A549 (cell line): ENCODE measurements around the gene ALDH3B1. TPM values are rescaled to one million over a fixed set of nuclear protein-coding genes. Genes with fewer than 3 reads are reported as not detected.

Source experiments
- ATAC-seq, 2 experiments: fragments of 200-7000 bp in 1 of 2; fragments of >200 bp in 1 of 2; cut with Nextera tagmentation in 1 of 2; cut with Tn5 transposase in 1 of 2; 3 replicates each; pipeline versions ENCODE4 v1.8.0 to v1.9.1; 2018 to 2020; ENCODE audit warnings: mild to moderate bottlenecking in 1 of 2, moderate library complexity in 1 of 2
- CTCF ChIA-PET: fragments of 300-600 bp; sonication (Branson Sonifier 250); formaldehyde crosslinking; extraction: SDS; loops from one replicate; lab custom pipeline; 2021; ENCODE audit warnings: antibody characterized with exemption, inconsistent platforms; lab: Yijun Ruan, JAX
- POLR2A ChIA-PET: fragments of 350-600 bp; formaldehyde crosslinking; extraction: SDS; loops from one replicate; lab custom pipeline; 2021; ENCODE audit warnings: antibody characterized with exemption, inconsistent platforms; lab: Yijun Ruan, JAX
- DNase-seq, 2 experiments: peaks; one replicate each; pipeline versions ENCODE4 v3.0.0 to v3.0.0-alpha.2; 2011 to 2016; ENCODE audit warnings: low read depth in 1 of 2, low spot score in 1 of 2
- FAIRE-seq: peaks from 2 replicates; lab custom pipeline; 2011; peaks lifted over from hg19 to GRCh38; lab: Jason Lieb, UNC
- H3K27ac ChIP-seq, 2 experiments: fragments of >200 bp; sonication (Bioruptor Twin); formaldehyde crosslinking; 3 replicates each; pipeline ENCODE4 v1.5.1; 2016 to 2017
- H3K4me1 ChIP-seq: fragments of >200 bp; sonication (Bioruptor Twin); formaldehyde crosslinking; 3 replicates; pipeline ENCODE4 v1.6.1; 2016
- H3K4me2 ChIP-seq: fragments of >200 bp; sonication (Bioruptor Twin); formaldehyde crosslinking; 3 replicates; pipeline ENCODE4 v1.6.1; 2016
- H3K4me3 ChIP-seq: fragments of >200 bp; sonication (Bioruptor Twin); formaldehyde crosslinking; 3 replicates; pipeline ENCODE4 v1.5.1; 2016
- H3K9me3 ChIP-seq: fragments of >200 bp; sonication (Bioruptor Twin); formaldehyde crosslinking; 3 replicates; pipeline ENCODE4 v1.6.1; 2016
- HDAC2 ChIP-seq: fragments of 200-600 bp; sonication (generic); IDR thresholded peaks from 2 replicates; pipeline ENCODE4 v1.6.1; 2016
- HOXB5 ChIP-seq: fragments of 250-450 bp; sonication (Bioruptor Pico); IDR thresholded peaks from 2 replicates; pipeline ENCODE4 v1.5.0; 2020; ENCODE audit warnings: mild to moderate bottlenecking, moderate library complexity
- MAFK ChIP-seq: fragments of 450-650 bp; IDR thresholded peaks from 2 replicates; pipeline ENCODE4 v1.6.1; 2014; ENCODE audit not compliant: partially characterized antibody
- SMC3 ChIP-seq: fragments of >200 bp; sonication (Bioruptor Twin); formaldehyde crosslinking; IDR thresholded peaks from 3 replicates; pipeline ENCODE4 v1.6.1; 2018; ENCODE audit warnings: inconsistent platforms
- TFCP2L1 ChIP-seq: fragments of 250-450 bp; sonication (Bioruptor Pico); IDR thresholded peaks from 2 replicates; pipeline ENCODE4 v1.5.0; 2021; ENCODE audit warnings: mild to moderate bottlenecking
- ZNF302 ChIP-seq: fragments of 250-450 bp; sonication (Bioruptor Pico); IDR thresholded peaks from 2 replicates; pipeline ENCODE4 v1.9.0; 2021; ENCODE audit warnings: inconsistent platforms, mild to moderate bottlenecking, moderate library complexity
- WGBS: methylation state at CpG from one replicate; pipeline ENCODE4 v1.1.6; 2017; ENCODE audit errors: missing lambda C conversion rate; 5-methylcytosine and 5-hydroxymethylcytosine counted together
- polyA plus RNA-seq, 4 experiments: library from polyadenylated mRNA; depleted of rRNA in 3 of 4; stranded (reverse); fragments of >200 nt; fragmentation: RNase III in 1 of 4; extraction: RNeasy Plus Mini Kit Qiagen cat#74134 plus additional on column Dnase treatment in 1 of 4; gene quantifications; 2 replicates in 3 of 4; 3 replicates in 1 of 4; pipeline ENCODE4 v1.2.3, GENCODE V29; 2011 to 2017
- TF ChIP-seq, protein P1 (sequence below): fragments of >200 bp; sonication (Bioruptor Twin); formaldehyde crosslinking; IDR thresholded peaks from 3 replicates; pipeline ENCODE4 v1.6.1; 2016
- TF ChIP-seq, protein P2 (sequence below): fragments of 200-600 bp; sonication (generic); IDR thresholded peaks from 2 replicates; pipeline ENCODE4 v1.6.1; 2016; ENCODE audit warnings: antibody characterized with exemption, mild to moderate bottlenecking, moderate library complexity
- TF ChIP-seq, protein P3 (sequence below): fragments of 250-450 bp; sonication (Bioruptor Pico); IDR thresholded peaks from 2 replicates; pipeline ENCODE4 v1.5.0; 2021; ENCODE audit warnings: mild to moderate bottlenecking, moderate library complexity, borderline replicate concordance

ALDH3B1 gene
- polyA plus RNA-seq, 2 of the 4 experiments (the other 2 are of a cell fraction): 93.7 to 130 TPM

DNA sequence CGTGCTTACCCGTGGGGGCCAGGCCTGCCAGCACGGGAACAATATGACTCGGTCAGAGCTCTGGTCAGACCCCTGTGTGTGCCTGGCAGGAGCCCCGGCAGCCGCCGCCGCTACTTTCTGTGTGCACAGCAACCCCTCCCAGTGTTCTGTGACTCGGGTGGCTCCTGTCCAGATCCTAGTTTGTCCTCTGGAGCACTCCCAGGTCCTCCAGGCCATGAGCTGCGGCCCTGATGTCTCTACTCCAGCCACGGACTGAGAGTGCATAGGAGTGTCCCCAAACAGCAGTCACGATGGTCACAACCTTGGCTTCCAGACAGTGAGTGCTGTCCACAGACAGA is 23.6 kb downstream of the ALDH3B1 start:
- ChIA-PET POLR2A (no interaction called here), CTCF (interaction anchor here (0.8 to 1.5 kb wide), 2 partner anchors 12 to 264 kb away, joined by 3 to 4 read pairs; no protein-coding TSS in a partner anchor)
- Histone ChIP-seq H3K4me3 (no peak overlapping the region), H3K4me1 (peaks cover 50% of the 10 kb centered on the region), H3K27ac (peak overlapping the region in 1 of 2 experiments; percentile 98; a peak in 2 of 6 replicates), H3K9me3 (no peaks in the 10 kb centered on the region), H3K4me2 (no peak overlapping the region)
- DNase-seq (no peak), FAIRE-seq (no peak), ATAC-seq (no peak)
- 92% methylated on average over 9 of the region's 12 CpGs for WGBS
- TF ChIP-seq, protein P1, sequence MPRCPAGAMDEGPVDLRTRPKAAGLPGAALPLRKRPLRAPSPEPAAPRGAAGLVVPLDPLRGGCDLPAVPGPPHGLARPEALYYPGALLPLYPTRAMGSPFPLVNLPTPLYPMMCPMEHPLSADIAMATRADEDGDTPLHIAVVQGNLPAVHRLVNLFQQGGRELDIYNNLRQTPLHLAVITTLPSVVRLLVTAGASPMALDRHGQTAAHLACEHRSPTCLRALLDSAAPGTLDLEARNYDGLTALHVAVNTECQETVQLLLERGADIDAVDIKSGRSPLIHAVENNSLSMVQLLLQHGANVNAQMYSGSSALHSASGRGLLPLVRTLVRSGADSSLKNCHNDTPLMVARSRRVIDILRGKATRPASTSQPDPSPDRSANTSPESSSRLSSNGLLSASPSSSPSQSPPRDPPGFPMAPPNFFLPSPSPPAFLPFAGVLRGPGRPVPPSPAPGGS: no peak
- no peak for TF ChIP-seq ZNF302 (CRISPR knock-in tag)
- TF ChIP-seq TFCP2L1 (CRISPR knock-in tag): no peak
- TF ChIP-seq, protein P2, sequence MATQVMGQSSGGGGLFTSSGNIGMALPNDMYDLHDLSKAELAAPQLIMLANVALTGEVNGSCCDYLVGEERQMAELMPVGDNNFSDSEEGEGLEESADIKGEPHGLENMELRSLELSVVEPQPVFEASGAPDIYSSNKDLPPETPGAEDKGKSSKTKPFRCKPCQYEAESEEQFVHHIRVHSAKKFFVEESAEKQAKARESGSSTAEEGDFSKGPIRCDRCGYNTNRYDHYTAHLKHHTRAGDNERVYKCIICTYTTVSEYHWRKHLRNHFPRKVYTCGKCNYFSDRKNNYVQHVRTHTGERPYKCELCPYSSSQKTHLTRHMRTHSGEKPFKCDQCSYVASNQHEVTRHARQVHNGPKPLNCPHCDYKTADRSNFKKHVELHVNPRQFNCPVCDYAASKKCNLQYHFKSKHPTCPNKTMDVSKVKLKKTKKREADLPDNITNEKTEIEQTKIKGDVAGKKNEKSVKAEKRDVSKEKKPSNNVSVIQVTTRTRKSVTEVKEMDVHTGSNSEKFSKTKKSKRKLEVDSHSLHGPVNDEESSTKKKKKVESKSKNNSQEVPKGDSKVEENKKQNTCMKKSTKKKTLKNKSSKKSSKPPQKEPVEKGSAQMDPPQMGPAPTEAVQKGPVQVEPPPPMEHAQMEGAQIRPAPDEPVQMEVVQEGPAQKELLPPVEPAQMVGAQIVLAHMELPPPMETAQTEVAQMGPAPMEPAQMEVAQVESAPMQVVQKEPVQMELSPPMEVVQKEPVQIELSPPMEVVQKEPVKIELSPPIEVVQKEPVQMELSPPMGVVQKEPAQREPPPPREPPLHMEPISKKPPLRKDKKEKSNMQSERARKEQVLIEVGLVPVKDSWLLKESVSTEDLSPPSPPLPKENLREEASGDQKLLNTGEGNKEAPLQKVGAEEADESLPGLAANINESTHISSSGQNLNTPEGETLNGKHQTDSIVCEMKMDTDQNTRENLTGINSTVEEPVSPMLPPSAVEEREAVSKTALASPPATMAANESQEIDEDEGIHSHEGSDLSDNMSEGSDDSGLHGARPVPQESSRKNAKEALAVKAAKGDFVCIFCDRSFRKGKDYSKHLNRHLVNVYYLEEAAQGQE: no peak
- no peak for TF ChIP-seq SMC3

DNA sequence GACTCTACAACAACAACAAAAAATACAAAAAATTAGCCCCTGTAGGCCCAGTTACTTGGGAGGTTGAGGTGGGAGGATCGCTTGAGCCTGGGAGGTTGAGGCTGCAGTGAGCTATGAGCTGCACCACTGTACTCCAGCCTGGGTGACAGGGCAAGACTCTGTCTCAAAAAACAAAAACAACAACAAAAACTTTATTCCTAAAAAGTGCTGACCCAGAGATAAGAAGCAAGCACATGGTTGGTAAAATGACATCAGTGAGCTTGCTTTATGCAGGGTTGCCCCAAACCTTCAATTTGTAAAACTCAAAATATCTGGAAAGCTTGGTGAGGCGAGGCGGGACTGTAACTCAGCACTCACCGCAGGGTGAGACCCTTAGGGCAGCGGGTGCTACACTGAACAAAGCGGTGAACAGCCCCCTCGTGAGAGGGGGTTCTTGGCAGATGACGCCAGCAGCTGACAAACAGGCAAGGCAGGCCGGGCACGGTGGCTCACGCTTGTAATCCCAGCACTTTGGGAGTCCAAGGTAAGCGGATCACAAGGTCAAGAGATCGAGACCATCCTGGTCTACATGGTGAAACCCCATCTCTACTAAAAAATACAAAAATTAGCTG is 25.2 kb downstream of the ALDH3B1 start:
- no peak overlapping the region for H3K27ac ChIP-seq
- 88% methylated on average over 13 of the region's 13 CpGs for WGBS
- H3K9me3 ChIP-seq: no peaks in the 10 kb centered on the region
- H3K4me1 ChIP-seq: peaks cover 42% of the 10 kb centered on the region
- DNase-seq (no peak), FAIRE-seq (no peak), ATAC-seq (no peak)
- TF ChIP-seq HDAC2 (no peak), MAFK (peak; percentile 85)
- no peak overlapping the region for H3K4me3 ChIP-seq
- ChIA-PET POLR2A (no interaction called here), CTCF (interaction anchor here (0.6 to 1.1 kb wide), 4 partner anchors 25 to 763 kb away, joined by 3 to 4 read pairs (median 4); partner anchors contain the start of gene ALDH3B1)
- no peak overlapping the region for H3K4me2 ChIP-seq

DNA sequence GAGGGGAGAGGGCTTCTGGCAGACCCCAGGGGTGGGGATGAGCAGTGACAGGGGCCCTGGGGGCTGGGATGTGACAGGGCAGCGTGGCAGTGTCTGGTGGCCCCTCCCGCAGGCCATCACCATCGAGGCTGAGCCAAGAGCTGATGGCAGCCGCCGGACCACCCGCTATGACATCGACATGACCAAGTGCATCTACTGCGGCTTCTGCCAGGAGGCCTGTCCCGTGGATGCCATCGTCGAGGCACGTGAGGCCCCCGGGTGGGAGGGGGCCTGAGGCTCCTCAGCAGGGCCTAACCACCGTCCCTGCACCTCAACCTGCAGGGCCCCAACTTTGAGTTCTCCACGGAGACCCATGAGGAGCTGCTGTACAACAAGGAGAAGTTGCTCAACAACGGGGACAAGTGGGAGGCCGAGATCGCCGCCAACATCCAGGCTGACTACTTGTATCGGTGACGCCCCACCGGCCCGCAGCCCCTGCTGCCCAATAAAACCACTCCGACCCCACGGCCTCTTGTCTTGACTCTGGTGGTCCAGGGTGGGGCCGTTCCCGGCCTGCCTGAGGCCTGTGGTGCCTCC is 26.1 kb downstream of the ALDH3B1 start:
- TF ChIP-seq ZNF302 (CRISPR knock-in tag) (no peak), HOXB5 (CRISPR knock-in tag) (no peak)
- TF ChIP-seq, protein P3, sequence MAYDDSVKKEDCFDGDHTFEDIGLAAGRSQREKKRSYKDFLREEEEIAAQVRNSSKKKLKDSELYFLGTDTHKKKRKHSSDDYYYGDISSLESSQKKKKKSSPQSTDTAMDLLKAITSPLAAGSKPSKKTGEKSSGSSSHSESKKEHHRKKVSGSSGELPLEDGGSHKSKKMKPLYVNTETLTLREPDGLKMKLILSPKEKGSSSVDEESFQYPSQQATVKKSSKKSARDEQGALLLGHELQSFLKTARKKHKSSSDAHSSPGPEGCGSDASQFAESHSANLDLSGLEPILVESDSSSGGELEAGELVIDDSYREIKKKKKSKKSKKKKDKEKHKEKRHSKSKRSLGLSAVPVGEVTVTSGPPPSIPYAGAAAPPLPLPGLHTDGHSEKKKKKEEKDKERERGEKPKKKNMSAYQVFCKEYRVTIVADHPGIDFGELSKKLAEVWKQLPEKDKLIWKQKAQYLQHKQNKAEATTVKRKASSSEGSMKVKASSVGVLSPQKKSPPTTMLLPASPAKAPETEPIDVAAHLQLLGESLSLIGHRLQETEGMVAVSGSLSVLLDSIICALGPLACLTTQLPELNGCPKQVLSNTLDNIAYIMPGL (CRISPR knock-in tag): no peak
- DNase-seq (no peak), ATAC-seq (no peak), FAIRE-seq (no peak)
- H3K4me3 ChIP-seq: no peak overlapping the region
- 93% methylated on average over 10 of the region's 27 CpGs for WGBS
- ChIA-PET CTCF (interaction anchor here (0.6 to 1.1 kb wide), 2 partner anchors 26 to 762 kb away, joined by 3 to 4 read pairs; partner anchors contain the start of gene ALDH3B1), POLR2A (no interaction called here)
- H3K4me1 ChIP-seq: peaks cover 49% of the 10 kb centered on the region
- H3K4me2 ChIP-seq: no peak overlapping the region
- peak overlapping the region in 1 of 2 experiments; percentile 96; a peak in 2 of 6 replicates for H3K27ac ChIP-seq
- no peaks in the 10 kb centered on the region for H3K9me3 ChIP-seq
